GM15510 (cell line): ENCODE measurements around the gene THY1.

Source experiments
- POLR2A ChIP-seq: IDR thresholded peaks from 3 replicates; pipeline ENCODE4 v1.6.1; 2011; ENCODE audit warnings: borderline replicate concordance; ENCODE audit not compliant: insufficient read length; ENCODE audit errors: extremely low read depth

Gene THY1

GRCh38 chr11:119410501-119410900, 12.5 kb downstream of the THY1 start:
- no peak for TF ChIP-seq POLR2A

GRCh38 chr11:119409731-119410130, 13.2 kb downstream of the THY1 start:
- TF ChIP-seq POLR2A: no peak

GRCh38 chr11:119406005-119406404, 17.0 kb downstream of the THY1 start:
- no peak for TF ChIP-seq POLR2A

GRCh38 chr11:119404872-119405271, 18.1 kb downstream of the THY1 start:
- TF ChIP-seq POLR2A: no peak

GRCh38 chr11:119403021-119403420, 20.0 kb downstream of the THY1 start:
- TF ChIP-seq POLR2A: no peak

GRCh38 chr11:119402470-119402869, 20.5 kb downstream of the THY1 start:
- TF ChIP-seq POLR2A: no peak

GRCh38 chr11:119400860-119401259, 22.1 kb downstream of the THY1 start:
- TF ChIP-seq POLR2A: no peak

GRCh38 chr11:119397740-119398139, 25.2 kb downstream of the THY1 start:
- no peak for TF ChIP-seq POLR2A

- no peak for TF ChIP-seq POLR2A
Observed at GRCh38 chr11:119396835-119397234, 26.1 kb downstream of the THY1 start.

GRCh38 chr11:119391275-119391674, 31.7 kb downstream of the THY1 start:
- no peak for TF ChIP-seq POLR2A

GRCh38 chr11:119389611-119390254, 33.2 kb downstream of the THY1 start:
- TF ChIP-seq POLR2A: no peak

- no peak for TF ChIP-seq POLR2A
Observed at GRCh38 chr11:119388103-119388502, 34.9 kb downstream of the THY1 start.

GRCh38 chr11:119384332-119384731, 38.6 kb downstream of the THY1 start:
- no peak for TF ChIP-seq POLR2A

- no peak for TF ChIP-seq POLR2A
Observed at GRCh38 chr11:119382101-119382500, 40.9 kb downstream of the THY1 start.

GRCh38 chr11:119381181-119381988, 41.6 kb downstream of the THY1 start, which contains the start of gene USP2:
USP2 (minus strand) TSS chr11:119381690; CDS start chr11:119373480, 8,210 bp downstream.
- TF ChIP-seq POLR2A: no peak

GRCh38 chr11:119380827-119381180, 42.2 kb downstream of the THY1 start:
- TF ChIP-seq POLR2A: no peak

GRCh38 chr11:119380160-119380826, 42.7 kb downstream of the THY1 start:
- no peak for TF ChIP-seq POLR2A
